Keratinocyte (primary cell): Measurements from ENCODE around the gene PTPRZ1. TPM values are rescaled to one million over a fixed set of nuclear protein-coding genes. Genes with fewer than 3 reads are reported as not detected.

Experiments used
- DNase-seq: peaks from one replicate; pipeline ENCODE4 v3.0.0-alpha.2; 2011; ENCODE audit warnings: low read depth, missing footprints, low spot score
- FAIRE-seq: peaks from 2 replicates; lab custom pipeline; 2011; peaks lifted over from hg19 to GRCh38; lab: Jason Lieb, UNC
- H2AFZ ChIP-seq: 2 replicates; pipeline ENCODE4 v1.6.0; 2012; ENCODE audit warnings: low read length, control low read depth, inconsistent platforms; ENCODE audit not compliant: control insufficient read depth
- H3K27ac ChIP-seq: 2 replicates; pipeline ENCODE4 v1.5.1; 2011; ENCODE audit warnings: low read length; ENCODE audit not compliant: control insufficient read depth, insufficient read depth
- H3K27me3 ChIP-seq: 3 replicates; pipeline ENCODE4 v1.6.0; 2011; ENCODE audit warnings: low read length; ENCODE audit not compliant: control insufficient read depth, insufficient read depth; ENCODE audit errors: extremely low read depth
- H3K36me3 ChIP-seq, 2 experiments: 2 replicates in 1 of 2; 3 replicates in 1 of 2; pipeline ENCODE4 v1.5.1; 2011; ENCODE audit warnings: low read length in 2 of 2, mild to moderate bottlenecking in 1 of 2; ENCODE audit not compliant: control insufficient read depth in 2 of 2, insufficient read depth in 2 of 2; ENCODE audit errors: extremely low read depth in 1 of 2
- H3K4me1 ChIP-seq: 3 replicates; pipeline ENCODE4 v1.5.1; 2011; ENCODE audit warnings: low read length; ENCODE audit not compliant: control insufficient read depth, insufficient read depth; ENCODE audit errors: extremely low read depth
- H3K4me2 ChIP-seq: 3 replicates; pipeline ENCODE4 v1.6.0; 2011; ENCODE audit warnings: low read depth, low read length; ENCODE audit not compliant: control insufficient read depth, insufficient read depth; ENCODE audit errors: extremely low read depth
- H3K4me3 ChIP-seq, 3 experiments: fragments of 200-600 bp in 1 of 3; sonication (generic) in 1 of 3; 2 replicates in 2 of 3; 3 replicates in 1 of 3; pipeline ENCODE4 v1.5.1; 2011 to 2016; ENCODE audit warnings: low read length in 3 of 3, mild to moderate bottlenecking in 3 of 3, control low read depth in 2 of 3, inconsistent platforms in 1 of 3, low read depth in 1 of 3, mixed read lengths in 1 of 3, mixed run types in 1 of 3, moderate library complexity in 1 of 3; ENCODE audit not compliant: control insufficient read depth in 2 of 3, insufficient read depth in 2 of 3; ENCODE audit errors: extremely low read depth in 1 of 3
- H3K79me2 ChIP-seq: 2 replicates; pipeline ENCODE4 v1.6.0; 2012; ENCODE audit warnings: low read length; ENCODE audit not compliant: control insufficient read depth, insufficient read depth
- H3K9ac ChIP-seq: 3 replicates; pipeline ENCODE4 v1.6.0; 2011; ENCODE audit warnings: low read length; ENCODE audit not compliant: control insufficient read depth, insufficient read depth; ENCODE audit errors: extremely low read depth
- H3K9me1 ChIP-seq: 3 replicates; pipeline ENCODE4 v1.6.0; 2011; ENCODE audit warnings: low read length; ENCODE audit not compliant: control insufficient read depth, insufficient read depth; ENCODE audit errors: extremely low read depth
- H3K9me3 ChIP-seq: 2 replicates; pipeline ENCODE4 v1.5.1; 2012; ENCODE audit warnings: low read depth, low read length; ENCODE audit not compliant: control insufficient read depth
- H4K20me1 ChIP-seq: 3 replicates; pipeline ENCODE4 v1.6.0; 2011; ENCODE audit warnings: low read length; ENCODE audit not compliant: control insufficient read depth, insufficient read depth; ENCODE audit errors: extremely low read depth
- CTCF ChIP-seq, 3 experiments: IDR thresholded peaks in 1 of 3; conservative IDR thresholded peaks in 1 of 3; optimal IDR thresholded peaks in 1 of 3; 2 replicates in 2 of 3; 3 replicates in 1 of 3; pipeline versions ENCODE3 to v1.5.1; 2011; ENCODE audit warnings: low read length in 3 of 3, mild to moderate bottlenecking in 3 of 3, moderate library complexity in 2 of 3, control low read depth in 1 of 3, inconsistent platforms in 1 of 3; ENCODE audit not compliant: insufficient read depth in 2 of 3; ENCODE audit errors: extremely low read depth in 1 of 3
- EZH2 ChIP-seq: IDR thresholded peaks from one replicate; pipeline ENCODE4 v1.6.1; 2012; ENCODE audit warnings: inconsistent platforms, mild to moderate bottlenecking, low read length, moderate library complexity
- dilution Hi-C: fragments of 300-500 bp; cut with MboI; formaldehyde crosslinking; loops from one replicate; pipeline ENCODE4 v1.7.0; 2020; ENCODE audit warnings: low sequenced_read_pairs; ENCODE audit not compliant: extremely low pct_ligation_motif_present
- polyA plus RNA-seq, 5 experiments: library from polyadenylated mRNA; depleted of rRNA in 3 of 5; stranded (reverse) in 3 of 5; stranded (forward) in 1 of 5; unstranded in 1 of 5; fragments of >200 nt; gene quantifications; 1 replicate in 1 of 5; 2 replicates in 3 of 5; 3 replicates in 1 of 5; pipeline versions ENCODE4 v1.2.1 to v1.2.3, GENCODE V29; 2011 to 2012; ENCODE audit warnings: missing spikeins in 2 of 5, low read depth in 1 of 5, low replicate concordance in 1 of 5

Gene PTPRZ1
- polyA plus RNA-seq, 1 donor (not counting 4 experiments of a cell fraction or from before 2014, with no cell fraction given), result 58.3 TPM

GRCh38 chr7:121908042-121908441 lies 35.1 kb downstream of the PTPRZ1 start:
- Histone ChIP-seq H3K27ac (no peak overlapping the region), H3K79me2 (no peaks in the 10 kb centered on the region), H2AFZ (no peak overlapping the region), H3K9me3 (no peaks in the 10 kb centered on the region), H3K9me1 (no peaks in the 10 kb centered on the region), H3K27me3 (no peaks in the 10 kb centered on the region), H3K4me3 (no peak overlapping the region), H4K20me1 (no peaks in the 10 kb centered on the region), H3K4me1 (no peaks in the 10 kb centered on the region), H3K9ac (no peak overlapping the region), H3K4me2 (no peak overlapping the region), H3K36me3 (no peaks in the 10 kb centered on the region)
- dilution Hi-C loops, result no loop called here
- no peak for FAIRE-seq
- TF ChIP-seq CTCF (optimal IDR thresholded peaks at IDR 0.05 in 1 of 3, IDR thresholded peaks at IDR 0.05 in 1 of 3, conservative IDR thresholded peaks at IDR 0.05 in 1 of 3; ENCODE audit: extremely low read depth in 1 of 3, insufficient read depth in 2 of 3, low read length in 3 of 3), result no peak
- no peak for TF ChIP-seq EZH2
- no peak for DNase-seq

GRCh38 chr7:121909716-121910345 lies 36.9 kb downstream of the PTPRZ1 start:
- no peak overlapping the region for H2AFZ ChIP-seq
- no peaks in the 10 kb centered on the region for H3K4me1 ChIP-seq
- no peak overlapping the region for H3K27ac ChIP-seq
- no peaks in the 10 kb centered on the region for H3K36me3 ChIP-seq
- TF ChIP-seq CTCF (optimal IDR thresholded peaks at IDR 0.05 in 1 of 3, IDR thresholded peaks at IDR 0.05 in 1 of 3, conservative IDR thresholded peaks at IDR 0.05 in 1 of 3; ENCODE audit: extremely low read depth in 1 of 3, insufficient read depth in 2 of 3, low read length in 3 of 3) (no peak), EZH2 (no peak)
- dilution Hi-C loops, result no loop called here
- H3K4me3 ChIP-seq, result no peak overlapping the region
- FAIRE-seq, result peak; percentile 43
- H3K4me2 ChIP-seq, result no peak overlapping the region
- H3K27me3 ChIP-seq, result no peaks in the 10 kb centered on the region
- no peak overlapping the region for H3K9ac ChIP-seq
- no peak for DNase-seq
- H4K20me1 ChIP-seq, result no peaks in the 10 kb centered on the region
- no peaks in the 10 kb centered on the region for H3K9me3 ChIP-seq
- H3K9me1 ChIP-seq, result no peaks in the 10 kb centered on the region
- H3K79me2 ChIP-seq, result no peaks in the 10 kb centered on the region
